ENCODE data around the gene VCX3A.

DNA sequence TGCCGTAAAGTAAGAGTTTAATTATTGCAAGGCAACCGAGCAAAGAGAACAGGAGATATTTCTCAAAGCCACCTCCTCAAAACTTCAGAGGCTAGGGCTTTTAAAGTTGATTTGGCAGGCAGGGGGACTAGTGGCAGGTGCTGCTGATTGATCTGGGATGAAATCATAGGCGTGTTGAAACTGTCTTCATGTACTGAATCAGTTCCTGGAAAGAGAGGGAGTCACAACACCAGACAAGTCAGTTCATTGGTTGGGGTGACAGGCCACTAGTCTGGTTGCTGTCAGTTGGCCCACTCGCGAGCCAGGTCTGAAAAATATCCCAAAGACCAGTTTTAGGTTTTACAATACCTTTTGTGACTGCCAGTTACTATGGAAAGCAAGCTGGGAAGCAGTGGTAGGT is 10.8 kb upstream of the VCX3A start:
- TF ChIP-seq, protein P1, sequence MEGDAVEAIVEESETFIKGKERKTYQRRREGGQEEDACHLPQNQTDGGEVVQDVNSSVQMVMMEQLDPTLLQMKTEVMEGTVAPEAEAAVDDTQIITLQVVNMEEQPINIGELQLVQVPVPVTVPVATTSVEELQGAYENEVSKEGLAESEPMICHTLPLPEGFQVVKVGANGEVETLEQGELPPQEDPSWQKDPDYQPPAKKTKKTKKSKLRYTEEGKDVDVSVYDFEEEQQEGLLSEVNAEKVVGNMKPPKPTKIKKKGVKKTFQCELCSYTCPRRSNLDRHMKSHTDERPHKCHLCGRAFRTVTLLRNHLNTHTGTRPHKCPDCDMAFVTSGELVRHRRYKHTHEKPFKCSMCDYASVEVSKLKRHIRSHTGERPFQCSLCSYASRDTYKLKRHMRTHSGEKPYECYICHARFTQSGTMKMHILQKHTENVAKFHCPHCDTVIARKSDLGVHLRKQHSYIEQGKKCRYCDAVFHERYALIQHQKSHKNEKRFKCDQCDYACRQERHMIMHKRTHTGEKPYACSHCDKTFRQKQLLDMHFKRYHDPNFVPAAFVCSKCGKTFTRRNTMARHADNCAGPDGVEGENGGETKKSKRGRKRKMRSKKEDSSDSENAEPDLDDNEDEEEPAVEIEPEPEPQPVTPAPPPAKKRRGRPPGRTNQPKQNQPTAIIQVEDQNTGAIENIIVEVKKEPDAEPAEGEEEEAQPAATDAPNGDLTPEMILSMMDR (conservative IDR thresholded peaks at IDR 0.05; ENCODE audit: low read depth in 2 of 2): no peak
- TF ChIP-seq EZH2 (IDR thresholded peaks at IDR 0.05; ENCODE audit: low read depth, unreplicated experiment): no peak

All from GM23338 (cell line).